Endothelial cell of umbilical vein (primary cell): Measurements from ENCODE around the gene STBD1.

Experiments
- EZH2 ChIP-seq: IDR thresholded peaks from 2 replicates; pipeline ENCODE4 v1.6.1; 2012; ENCODE audit warnings: borderline replicate concordance, low read depth, mild to moderate bottlenecking, moderate library complexity, low read length, inconsistent platforms; ENCODE audit not compliant: severe bottlenecking
- FOS ChIP-seq: IDR thresholded peaks from 2 replicates; pipeline ENCODE4 v1.6.1; 2011; ENCODE audit warnings: mild to moderate bottlenecking, low read length, moderate library complexity, borderline replicate concordance; ENCODE audit not compliant: insufficient read depth
- GATA2 ChIP-seq: IDR thresholded peaks from 2 replicates; pipeline ENCODE4 v1.7.0; 2011; ENCODE audit warnings: low read depth, mild to moderate bottlenecking, moderate library complexity, mixed read lengths, low read length; ENCODE audit not compliant: insufficient read length, insufficient read depth
- JUN ChIP-seq: IDR thresholded peaks from 2 replicates; pipeline ENCODE4 v1.6.1; 2011; ENCODE audit warnings: borderline replicate concordance, low read depth; ENCODE audit not compliant: insufficient read length, insufficient read depth
- MYC ChIP-seq: IDR thresholded peaks from one replicate; pipeline ENCODE4 v1.6.1; 2011; ENCODE audit warnings: mild to moderate bottlenecking, low read depth, low read length
- POLR2A ChIP-seq: IDR thresholded peaks from 2 replicates; pipeline ENCODE4 v1.6.1; 2012; ENCODE audit warnings: low read depth, mild to moderate bottlenecking, control low read depth, low read length
- POLR2AphosphoS5 ChIP-seq: IDR thresholded peaks from 2 replicates; pipeline ENCODE4 v1.6.1; 2012; ENCODE audit warnings: low read depth, mild to moderate bottlenecking, control low read depth, low read length, moderate library complexity; ENCODE audit not compliant: insufficient read depth
- TF ChIP-seq, protein P1 (sequence below), 2 donors: IDR thresholded peaks; 1 replicate in 1 of 2; 2 replicates in 1 of 2; pipeline ENCODE4 v1.5.1; 2011; ENCODE audit warnings: low read length in 2 of 2, mild to moderate bottlenecking in 2 of 2, moderate library complexity in 2 of 2, control low read depth in 1 of 2, inconsistent platforms in 1 of 2, low read depth in 1 of 2; ENCODE audit not compliant: insufficient read depth in 1 of 2; ENCODE audit errors: extremely low read depth in 1 of 2
- TF ChIP-seq, protein P2 (sequence below): IDR thresholded peaks from 2 replicates; pipeline ENCODE4 v1.6.1; 2011; ENCODE audit not compliant: insufficient read depth, insufficient read length

DNA sequence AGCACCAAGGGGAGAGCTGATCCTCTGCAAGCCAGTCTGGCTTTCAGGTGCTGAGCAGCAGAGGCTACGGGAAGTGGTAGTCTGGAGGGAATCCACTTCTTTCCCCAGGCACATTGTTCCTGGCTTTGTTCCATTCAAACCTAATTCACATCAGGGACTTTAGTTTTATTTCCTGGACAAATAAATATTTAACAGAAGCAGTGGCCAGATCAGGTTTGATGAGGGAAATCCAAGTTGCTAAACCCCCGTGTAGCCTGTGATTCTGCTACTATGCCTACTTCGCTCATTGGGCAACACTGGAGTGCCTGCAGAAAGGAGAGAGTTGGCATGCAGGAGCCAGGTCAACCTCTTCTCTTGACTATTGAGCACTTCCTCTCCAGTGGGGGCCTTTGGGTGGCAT is 13.8 kb upstream of the STBD1 start:
- TF ChIP-seq, protein P1, sequence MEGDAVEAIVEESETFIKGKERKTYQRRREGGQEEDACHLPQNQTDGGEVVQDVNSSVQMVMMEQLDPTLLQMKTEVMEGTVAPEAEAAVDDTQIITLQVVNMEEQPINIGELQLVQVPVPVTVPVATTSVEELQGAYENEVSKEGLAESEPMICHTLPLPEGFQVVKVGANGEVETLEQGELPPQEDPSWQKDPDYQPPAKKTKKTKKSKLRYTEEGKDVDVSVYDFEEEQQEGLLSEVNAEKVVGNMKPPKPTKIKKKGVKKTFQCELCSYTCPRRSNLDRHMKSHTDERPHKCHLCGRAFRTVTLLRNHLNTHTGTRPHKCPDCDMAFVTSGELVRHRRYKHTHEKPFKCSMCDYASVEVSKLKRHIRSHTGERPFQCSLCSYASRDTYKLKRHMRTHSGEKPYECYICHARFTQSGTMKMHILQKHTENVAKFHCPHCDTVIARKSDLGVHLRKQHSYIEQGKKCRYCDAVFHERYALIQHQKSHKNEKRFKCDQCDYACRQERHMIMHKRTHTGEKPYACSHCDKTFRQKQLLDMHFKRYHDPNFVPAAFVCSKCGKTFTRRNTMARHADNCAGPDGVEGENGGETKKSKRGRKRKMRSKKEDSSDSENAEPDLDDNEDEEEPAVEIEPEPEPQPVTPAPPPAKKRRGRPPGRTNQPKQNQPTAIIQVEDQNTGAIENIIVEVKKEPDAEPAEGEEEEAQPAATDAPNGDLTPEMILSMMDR (IDR thresholded peaks at IDR 0.05; ENCODE audit: extremely low read depth in 1 of 2, insufficient read depth in 1 of 2, low read depth in 1 of 2, low read length in 2 of 2): no peak
- TF ChIP-seq, protein P2, sequence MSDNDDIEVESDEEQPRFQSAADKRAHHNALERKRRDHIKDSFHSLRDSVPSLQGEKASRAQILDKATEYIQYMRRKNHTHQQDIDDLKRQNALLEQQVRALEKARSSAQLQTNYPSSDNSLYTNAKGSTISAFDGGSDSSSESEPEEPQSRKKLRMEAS: no peak
- TF ChIP-seq EZH2 (no peak), GATA2 (no peak), POLR2A (no peak), FOS (no peak), POLR2AphosphoS5 (no peak), JUN (no peak), MYC (no peak)
